K562 (cell line): Measurements from ENCODE around the gene AHI1. TPM values are rescaled to one million over a fixed set of nuclear protein-coding genes. Genes with fewer than 3 reads are reported as not detected.
A peak's percentile ranks its signal among the peaks of the same experiment; 100 is the strongest.

Experiments
- ATAC-seq: fragments of 200-7000 bp; cut with Tn5 transposase; 3 replicates; pipeline ENCODE4 v1.9.1; 2020; ENCODE audit warnings: moderate library complexity
- BruUV-seq: library from RNA; stranded (reverse); fragments of 400-500 nt; replicated peaks from 2 replicates; lab custom pipeline; 2021; lab: Mats Ljungman, UMichigan
- CTCF ChIA-PET: fragments of 300-600 bp; formaldehyde crosslinking; extraction: SDS; loops from one replicate; lab custom pipeline; 2021; ENCODE audit warnings: low intra/inter-chr PET ratio; lab: Yijun Ruan, JAX
- POLR2A ChIA-PET: fragments of 300-600, 350-650 bp; sonication (Branson Sonifier 250); formaldehyde crosslinking; extraction: SDS; loops from one replicate; lab custom pipeline; 2021; ENCODE audit warnings: antibody characterized with exemption, inconsistent platforms; lab: Yijun Ruan, JAX
- DNase-seq, 4 experiments: peaks; one replicate each; pipeline versions ENCODE4 v3.0.0 to v3.0.0-alpha.2; 2011 to 2018; ENCODE audit warnings: low spot score in 3 of 4, mixed read lengths in 3 of 4; ENCODE audit errors: extremely low read depth in 1 of 4
- FAIRE-seq: peaks from 2 replicates; lab custom pipeline; 2011; peaks lifted over from hg19 to GRCh38; lab: Jason Lieb, UNC
- H2AFZ ChIP-seq: 2 replicates; pipeline ENCODE4 v1.6.0; 2011; ENCODE audit warnings: low read depth, low read length, control low read depth, inconsistent platforms
- H3K27ac ChIP-seq: fragments of 200-600 bp; 3 replicates; pipeline ENCODE4 v1.8.0; 2011; ENCODE audit warnings: low read depth, mild to moderate bottlenecking, control low read depth, inconsistent platforms, low read length, moderate library complexity, mixed read lengths; ENCODE audit errors: extremely low read depth
- H3K27me3 ChIP-seq, 2 experiments: fragments of 300-600 bp in 1 of 2; 2 replicates in 1 of 2; 3 replicates in 1 of 2; pipeline versions ENCODE4 v1.6.0 to v1.8.0; 2011; ENCODE audit warnings: inconsistent platforms in 2 of 2, low read length in 2 of 2, mild to moderate bottlenecking in 1 of 2, mixed read lengths in 1 of 2, moderate library complexity in 1 of 2; ENCODE audit not compliant: control insufficient read depth in 2 of 2, insufficient read depth in 2 of 2
- H3K36me3 ChIP-seq: fragments of 300-600 bp; 3 replicates; pipeline ENCODE4 v1.8.0; 2011; ENCODE audit warnings: mild to moderate bottlenecking, low read length, inconsistent platforms; ENCODE audit not compliant: control insufficient read depth, insufficient read depth
- H3K4me1 ChIP-seq, 2 experiments: fragments of 200-600 bp in 1 of 2; replicated peaks in 1 of 2; 2 replicates in 1 of 2; 3 replicates in 1 of 2; pipeline versions ENCODE4 v1.5.1 to v1.8.0; 2011; ENCODE audit warnings: inconsistent platforms in 2 of 2, low read length in 2 of 2, mild to moderate bottlenecking in 1 of 2, mixed read lengths in 1 of 2, moderate library complexity in 1 of 2; ENCODE audit not compliant: control insufficient read depth in 2 of 2, insufficient read depth in 2 of 2
- H3K4me2 ChIP-seq: 2 replicates; pipeline ENCODE4 v1.6.1; 2011; ENCODE audit warnings: low read length, control low read depth, inconsistent platforms, mixed read lengths; ENCODE audit not compliant: insufficient read depth
- H3K4me3 ChIP-seq: fragments of 200-600 bp; sonication (generic), shearing (Covaris generic); 2 replicates; pipeline ENCODE4 v1.5.1; 2016; ENCODE audit warnings: control low read depth, inconsistent platforms
- H3K79me2 ChIP-seq: fragments of 200-600 bp; 3 replicates; pipeline ENCODE4 v1.8.0; 2011; ENCODE audit warnings: low read length, inconsistent platforms; ENCODE audit not compliant: control insufficient read depth, insufficient read depth
- H3K9ac ChIP-seq, 2 experiments: 2 replicates each; pipeline versions ENCODE4 v1.6.0 to v1.6.1; 2011; ENCODE audit warnings: low read depth in 2 of 2, low read length in 2 of 2, control low read depth in 1 of 2, inconsistent platforms in 1 of 2, mild to moderate bottlenecking in 1 of 2, mixed read lengths in 1 of 2; ENCODE audit not compliant: insufficient read depth in 1 of 2
- H3K9me1 ChIP-seq: one replicate; pipeline ENCODE4 v1.6.0; 2011; ENCODE audit warnings: inconsistent platforms, mild to moderate bottlenecking, low read length, moderate library complexity; ENCODE audit not compliant: control insufficient read depth, insufficient read depth
- H3K9me3 ChIP-seq: replicated peaks from 2 replicates; pipeline ENCODE4 v1.5.1; 2011; ENCODE audit warnings: low read depth, low read length, inconsistent platforms; ENCODE audit not compliant: control insufficient read depth, insufficient read depth
- H4K20me1 ChIP-seq: replicated peaks from 2 replicates; pipeline ENCODE4 v1.6.1; 2011; ENCODE audit warnings: low read length, inconsistent platforms, mixed read lengths; ENCODE audit not compliant: control insufficient read depth, insufficient read depth
- AFF4 ChIP-seq: sonication (generic); formaldehyde crosslinking; IDR thresholded peaks from 2 replicates; pipeline ENCODE4 v1.8.0; 2023; ENCODE audit warnings: mild to moderate bottlenecking, missing genetic modification reagents
- CAMTA2 ChIP-seq: fragments of 250-450 bp; sonication (Bioruptor Pico); conservative IDR thresholded peaks from 2 replicates; pipeline ENCODE4 v1.5.1; 2022
- MGA ChIP-seq: fragments of 450-650 bp; IDR thresholded peaks from 2 replicates; pipeline ENCODE4 v1.6.1; 2016; ENCODE audit warnings: mild to moderate bottlenecking, moderate library complexity
- WGBS: fragments of 100-300 bp; shearing (Covaris generic); methylation state at CpG from one replicate; pipeline ENCODE4 v1.1.6; 2016; ENCODE audit warnings: low coverage, mixed read lengths; ENCODE audit not compliant: insufficient coverage; ENCODE audit errors: missing lambda C conversion rate; 5-methylcytosine and 5-hydroxymethylcytosine counted together
- in situ Hi-C: fragments of 300-500 bp; cut with MboI; formaldehyde crosslinking; loops from 4 replicates; pipeline ENCODE4 v1.15.0; 2018; ENCODE audit warnings: inconsistent platforms, mixed read lengths
- intact Hi-C: fragments of 100-400 bp; cut with micrococcal nuclease; formaldehyde crosslinking; loops from 2 replicates; pipeline ENCODE4 v1.14.2; 2022
- polyA plus RNA-seq, 8 experiments: library from polyadenylated mRNA; depleted of rRNA in 4 of 8; stranded (reverse) in 5 of 8; unstranded in 3 of 8; fragments of >200 nt; fragmentation: Nextera tagmentation in 2 of 8; fragmentation: Illumina TruSeq in 1 of 8; extraction: Ambion mirVana in 2 of 8; extraction: Trizol in 1 of 8; gene quantifications; 2 replicates each; pipeline versions ENCODE4 v1.2.1 to v1.2.3, GENCODE V29; 2011 to 2014; ENCODE audit warnings: inconsistent platforms in 1 of 8, missing spikeins in 1 of 8
- total RNA-seq, 7 experiments: library from RNA; depleted of rRNA in 6 of 7; stranded (reverse); fragments of >200 nt in 6 of 7; fragmentation: Illumina TruSeq in 2 of 7; extraction: Trizol in 2 of 7; gene quantifications; 2 replicates each; pipeline versions ENCODE4 v1.2.1 to v1.2.3, GENCODE V29; 2011 to 2021; ENCODE audit warnings: low replicate concordance in 1 of 7

Gene AHI1
- total and polyA plus RNA-seq, 9 of the 15 experiments (the other 6 are each of a cell fraction or from before 2014, with no cell fraction given) = 24.7 to 54.9 (median 32.2) TPM

GRCh38 chr6:135329851-135330803 lies 167.4 kb downstream of the AHI1 start:
- Histone ChIP-seq H3K27ac (no peak overlapping the region), H3K4me1 (peaks cover under 1 to 21% of the 10 kb centered on the region in 2 experiments; a peak in 3 of 5 replicates), H4K20me1 (no peaks in the 10 kb centered on the region), H3K79me2 (no peaks in the 10 kb centered on the region), H3K4me3 (no peak overlapping the region)
- intact Hi-C loops = loop anchor here (10.0 kb wide), 1 partner anchor 245 kb away; no protein-coding TSS in a partner anchor
- CTCF ChIA-PET = no interaction called here
- ATAC-seq = no peak
- TF ChIP-seq CAMTA2 (CRISPR knock-in tag) (no peak), AFF4 (CRISPR knock-in tag) (no peak), MGA (peak; percentile 26; the same call in 1 of the 2 replicates)
- TF ChIP-seq, all 486 proteins: peak for 1
- no peak for FAIRE-seq
- H3K9me1 ChIP-seq = no peaks in the 10 kb centered on the region
- no TSS peak for BruUV-seq
- H3K27me3 ChIP-seq = no peaks in the 10 kb centered on the region
- no peak overlapping the region for H2AFZ ChIP-seq
- POLR2A ChIA-PET = interaction anchor here (1.4 kb wide), 1 partner anchor 9 kb away, joined by 5 read pairs; no protein-coding TSS in a partner anchor
- no peak overlapping the region for H3K4me2 ChIP-seq
- peaks cover 18% of the 10 kb centered on the region; the same call in 2 of the 3 replicates for H3K36me3 ChIP-seq
- 86% methylated on average over 13 of the region's 13 CpGs for WGBS
- DNase-seq = no peak
- H3K9me3 ChIP-seq = peaks cover 10% of the 10 kb centered on the region; the same call in 1 of the 2 replicates
- in situ Hi-C loops = no loop called here
- H3K9ac ChIP-seq = no peak overlapping the region
